Common myeloid progenitor, CD34-positive (primary cell): ENCODE measurements around the gene KIF23.
A peak's percentile ranks its signal among the peaks of the same experiment; 100 is the strongest.

Experiments used
- CTCF ChIA-PET: fragments of 350-600 bp; sonication (Branson Sonifier 250); formaldehyde crosslinking; loops from one replicate; lab custom pipeline; 2021; ENCODE audit warnings: antibody characterized with exemption; lab: Charles Lee
- POLR2A ChIA-PET: fragments of 350-600 bp; sonication (Branson Sonifier 250); formaldehyde crosslinking; loops from one replicate; lab custom pipeline; 2021; ENCODE audit warnings: antibody characterized with exemption; lab: Charles Lee
- DNase-seq, 3 donors: peaks; one replicate each; pipeline versions ENCODE4 v3.0.0 to v3.0.0-alpha.2; 2013
- H3K27ac ChIP-seq, 2 experiments: 1 replicate in 1 of 2; 2 replicates in 1 of 2; pipeline ENCODE4 v1.7.0; 2013; ENCODE audit warnings: inconsistent platforms in 2 of 2, low read length in 2 of 2, mild to moderate bottlenecking in 2 of 2, low read depth in 1 of 2, moderate library complexity in 1 of 2; ENCODE audit not compliant: severe bottlenecking in 2 of 2, insufficient read depth in 1 of 2, poor library complexity in 1 of 2
- H3K27me3 ChIP-seq, 5 experiments: replicated peaks in 2 of 5; 1 replicate in 3 of 5; 2 replicates in 2 of 5; pipeline versions ENCODE4 v1.6.1 to v1.7.0; 2013; ENCODE audit warnings: low read length in 4 of 5, mild to moderate bottlenecking in 2 of 5, moderate library complexity in 2 of 5, inconsistent platforms in 1 of 5; ENCODE audit not compliant: insufficient read depth in 5 of 5, control insufficient read depth in 4 of 5
- H3K36me3 ChIP-seq, 4 experiments: 1 replicate in 2 of 4; 2 replicates in 2 of 4; pipeline versions ENCODE4 v1.6.1 to v1.7.0; 2013; ENCODE audit warnings: low read length in 3 of 4, control low read depth in 1 of 4, mild to moderate bottlenecking in 1 of 4; ENCODE audit not compliant: control insufficient read depth in 4 of 4, insufficient read depth in 4 of 4
- H3K4me1 ChIP-seq, 4 experiments: 1 replicate in 3 of 4; 2 replicates in 1 of 4; pipeline versions ENCODE4 v1.6.1 to v1.7.1; 2013; ENCODE audit warnings: low read length in 3 of 4, mild to moderate bottlenecking in 3 of 4, control low read depth in 1 of 4, inconsistent platforms in 1 of 4, moderate library complexity in 1 of 4; ENCODE audit not compliant: control insufficient read depth in 4 of 4, insufficient read depth in 4 of 4; ENCODE audit errors: control extremely low read depth in 1 of 4
- H3K4me3 ChIP-seq, 7 experiments: 1 replicate in 4 of 7; 2 replicates in 3 of 7; pipeline versions ENCODE4 v1.5.1 to v1.7.0; 2013; ENCODE audit warnings: mild to moderate bottlenecking in 7 of 7, low read length in 6 of 7, moderate library complexity in 6 of 7, inconsistent platforms in 2 of 7, low read depth in 2 of 7, control low read depth in 1 of 7; ENCODE audit not compliant: insufficient read depth in 4 of 7, control insufficient read depth in 1 of 7; ENCODE audit errors: extremely low read depth in 1 of 7
- H3K9me3 ChIP-seq, 5 experiments: 1 replicate in 4 of 5; 2 replicates in 1 of 5; pipeline versions ENCODE4 v1.6.1 to v1.7.1; 2013; ENCODE audit warnings: low read length in 4 of 5, mild to moderate bottlenecking in 2 of 5, inconsistent platforms in 1 of 5, low read depth in 1 of 5, moderate library complexity in 1 of 5; ENCODE audit not compliant: control insufficient read depth in 4 of 5, insufficient read depth in 2 of 5; ENCODE audit errors: control extremely low read depth in 1 of 5
- WGBS: methylation state at CpG from one replicate; pipeline ENCODE4 v1.1.5; 2013; ENCODE audit not compliant: insufficient coverage; 5-methylcytosine and 5-hydroxymethylcytosine counted together

KIF23 gene

GRCh38 chr15:69388260-69388705 is 25.9 kb upstream of the KIF23 start:
- Histone ChIP-seq H3K36me3 (no peaks in the 10 kb centered on the region), H3K4me3 (no peak overlapping the region), H3K27me3 (no peaks in the 10 kb centered on the region), H3K27ac (no peak overlapping the region), H3K9me3 (no peaks in the 10 kb centered on the region), H3K4me1 (peaks cover 0 to under 1% (median under 1%) of the 10 kb centered on the region in 4 experiments)
- POLR2A ChIA-PET = no interaction called here
- DNase-seq = no peak
- CTCF ChIA-PET = no interaction called here
- WGBS = 98% methylated on average over 6 of the region's 6 CpGs

- Histone ChIP-seq H3K27ac (no peak overlapping the region), H3K36me3 (no peaks in the 10 kb centered on the region), H3K9me3 (no peaks in the 10 kb centered on the region), H3K27me3 (no peaks in the 10 kb centered on the region), H3K4me1 (peaks cover 0 to 12% (median 10%) of the 10 kb centered on the region in 4 experiments), H3K4me3 (no peak overlapping the region)
- ChIA-PET CTCF (interaction anchor here (0.9 to 1.6 kb wide), 2 partner anchors 10 to 86 kb away, joined by 3 to 4 read pairs; no protein-coding TSS in a partner anchor), POLR2A (interaction anchor here (0.7 kb wide), 1 partner anchor 1023 kb away, joined by 3 read pairs; no protein-coding TSS in a partner anchor)
- no peak for DNase-seq
- WGBS = 97% methylated on average over 3 of the region's 7 CpGs
Observed at GRCh38 chr15:69389426-69389825, 24.7 kb upstream of the KIF23 start.

GRCh38 chr15:69390575-69390974 is 23.6 kb upstream of the KIF23 start:
- ChIA-PET CTCF (interaction anchor here (1.0 to 1.6 kb wide), 2 partner anchors 9 to 87 kb away, joined by 3 read pairs; no protein-coding TSS in a partner anchor), POLR2A (no interaction called here)
- H3K36me3 ChIP-seq = no peaks in the 10 kb centered on the region
- peaks cover 0 to 17% (median 14%) of the 10 kb centered on the region in 4 experiments for H3K4me1 ChIP-seq
- H3K27ac ChIP-seq = no peak overlapping the region
- no peak for DNase-seq
- no CpG with 5 or more reads among the region's 2 CpGs for WGBS
- H3K4me3 ChIP-seq = no peak overlapping the region
- no peaks in the 10 kb centered on the region for H3K9me3 ChIP-seq
- no peaks in the 10 kb centered on the region for H3K27me3 ChIP-seq

GRCh38 chr15:69391046-69391757 is 22.9 kb upstream of the KIF23 start:
- no peak for DNase-seq
- peaks cover 0 to 17% (median 14%) of the 10 kb centered on the region in 4 experiments for H3K4me1 ChIP-seq
- H3K27ac ChIP-seq = no peak overlapping the region
- ChIA-PET CTCF (interaction anchor here (1.0 to 1.4 kb wide), 4 partner anchors 10 to 124 kb away, joined by 3 to 4 read pairs (median 4); no protein-coding TSS in a partner anchor), POLR2A (no interaction called here)
- H3K9me3 ChIP-seq = no peaks in the 10 kb centered on the region
- H3K36me3 ChIP-seq = no peaks in the 10 kb centered on the region
- no peak overlapping the region for H3K4me3 ChIP-seq
- WGBS = 96% methylated on average over 7 of the region's 11 CpGs
- H3K27me3 ChIP-seq = no peaks in the 10 kb centered on the region

- no peaks in the 10 kb centered on the region for H3K9me3 ChIP-seq
- POLR2A ChIA-PET = no interaction called here
- DNase-seq = no peak
- no peaks in the 10 kb centered on the region for H3K36me3 ChIP-seq
- CTCF ChIA-PET = interaction anchor here (0.7 to 1.4 kb wide), 4 partner anchors 11 to 126 kb away, joined by 3 to 4 read pairs (median 4); no protein-coding TSS in a partner anchor
- no peak overlapping the region for H3K4me3 ChIP-seq
- no peaks in the 10 kb centered on the region for H3K27me3 ChIP-seq
- peaks cover 0 to 17% (median 15%) of the 10 kb centered on the region in 4 experiments for H3K4me1 ChIP-seq
- no peak overlapping the region for H3K27ac ChIP-seq
- 100% methylated on average over 3 of the region's 4 CpGs for WGBS
Observed at GRCh38 chr15:69392352-69392751, 21.8 kb upstream of the KIF23 start.

GRCh38 chr15:69393831-69394491 is 20.2 kb upstream of the KIF23 start:
- ChIA-PET POLR2A (interaction anchor here (0.6 kb wide), 1 partner anchor 127 kb away, joined by 5 read pairs; no protein-coding TSS in a partner anchor), CTCF (interaction anchor here (0.7 to 2.4 kb wide), 17 partner anchors 11 to 336 kb away, joined by 3 to 12 read pairs (median 5); no protein-coding TSS in a partner anchor)
- peak in 2 of 3 donors; percentile 25 to 39 for DNase-seq
- Histone ChIP-seq H3K36me3 (no peaks in the 10 kb centered on the region), H3K9me3 (no peaks in the 10 kb centered on the region), H3K27ac (no peak overlapping the region), H3K4me1 (peaks cover 0 to 30% (median 26%) of the 10 kb centered on the region in 4 experiments), H3K4me3 (peak overlapping the region in 1 of 7 experiments; percentile 37), H3K27me3 (no peaks in the 10 kb centered on the region)
- WGBS = 47% methylated on average over 9 of the region's 11 CpGs
